Subcutaneous adipose tissue (tissue), 4 donors: ENCODE results near the gene STARD4. TPM values are rescaled to one million over a fixed set of nuclear protein-coding genes. Genes with fewer than 3 reads are reported as not detected.

Experiments
- total RNA-seq, 4 donors: library from RNA; depleted of rRNA; stranded (reverse); fragments of >200 nt; gene quantifications; one replicate each; pipeline ENCODE4 v1.1.0, GENCODE V29; 2016
- TF ChIP-seq, protein P1 (sequence below): fragments of 450-650 bp; IDR thresholded peaks from one replicate; pipeline ENCODE4 v1.5.1; 2016; ENCODE audit warnings: low read depth, mild to moderate bottlenecking, control low read depth, antibody characterized with exemption, moderate library complexity

Gene STARD4
- total RNA-seq, 4 donors from 2014 or later = 5.8 to 24.5 (median 11.7) TPM

DNA sequence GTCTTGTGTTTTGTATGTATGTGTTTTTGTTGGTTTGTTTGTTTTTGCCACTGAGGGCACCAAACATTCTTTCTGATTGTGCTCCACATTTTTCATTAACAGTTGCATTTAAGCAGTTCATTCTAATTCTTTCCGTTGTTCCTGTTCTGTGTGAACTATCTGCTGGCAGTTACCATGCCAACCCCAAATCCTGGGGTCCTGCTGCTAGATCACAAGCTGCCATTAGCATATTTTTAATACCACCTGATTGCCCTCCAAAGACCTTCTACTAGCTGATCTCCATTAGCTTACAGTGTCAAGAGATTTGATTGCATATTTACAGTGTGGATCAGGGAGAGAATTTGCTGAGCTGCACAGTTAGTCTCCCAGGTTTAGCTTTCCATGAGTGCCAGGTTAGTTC is 40.6 kb upstream of the STARD4 start:
- TF ChIP-seq, protein P1, sequence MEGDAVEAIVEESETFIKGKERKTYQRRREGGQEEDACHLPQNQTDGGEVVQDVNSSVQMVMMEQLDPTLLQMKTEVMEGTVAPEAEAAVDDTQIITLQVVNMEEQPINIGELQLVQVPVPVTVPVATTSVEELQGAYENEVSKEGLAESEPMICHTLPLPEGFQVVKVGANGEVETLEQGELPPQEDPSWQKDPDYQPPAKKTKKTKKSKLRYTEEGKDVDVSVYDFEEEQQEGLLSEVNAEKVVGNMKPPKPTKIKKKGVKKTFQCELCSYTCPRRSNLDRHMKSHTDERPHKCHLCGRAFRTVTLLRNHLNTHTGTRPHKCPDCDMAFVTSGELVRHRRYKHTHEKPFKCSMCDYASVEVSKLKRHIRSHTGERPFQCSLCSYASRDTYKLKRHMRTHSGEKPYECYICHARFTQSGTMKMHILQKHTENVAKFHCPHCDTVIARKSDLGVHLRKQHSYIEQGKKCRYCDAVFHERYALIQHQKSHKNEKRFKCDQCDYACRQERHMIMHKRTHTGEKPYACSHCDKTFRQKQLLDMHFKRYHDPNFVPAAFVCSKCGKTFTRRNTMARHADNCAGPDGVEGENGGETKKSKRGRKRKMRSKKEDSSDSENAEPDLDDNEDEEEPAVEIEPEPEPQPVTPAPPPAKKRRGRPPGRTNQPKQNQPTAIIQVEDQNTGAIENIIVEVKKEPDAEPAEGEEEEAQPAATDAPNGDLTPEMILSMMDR = no peak

DNA sequence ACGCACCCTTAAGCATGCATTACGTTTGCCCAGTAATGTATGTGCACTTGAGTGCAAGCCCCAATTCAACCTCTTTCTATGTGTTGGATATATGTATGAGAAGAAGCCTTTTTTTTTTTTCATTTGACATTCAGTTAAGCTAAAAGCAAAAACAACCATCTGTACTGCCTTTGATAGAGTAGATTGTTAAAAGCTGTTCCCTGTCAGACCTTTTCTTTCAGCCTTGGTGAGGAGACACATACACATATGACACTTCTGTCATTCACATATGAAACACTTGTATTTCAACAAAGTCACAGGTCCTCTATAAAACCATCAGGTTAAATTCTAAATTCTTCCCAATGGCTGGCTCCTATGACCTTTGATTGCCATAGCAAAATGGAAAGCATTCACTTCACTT is 40.2 kb upstream of the STARD4 start:
- TF ChIP-seq, protein P1 = no peak

DNA sequence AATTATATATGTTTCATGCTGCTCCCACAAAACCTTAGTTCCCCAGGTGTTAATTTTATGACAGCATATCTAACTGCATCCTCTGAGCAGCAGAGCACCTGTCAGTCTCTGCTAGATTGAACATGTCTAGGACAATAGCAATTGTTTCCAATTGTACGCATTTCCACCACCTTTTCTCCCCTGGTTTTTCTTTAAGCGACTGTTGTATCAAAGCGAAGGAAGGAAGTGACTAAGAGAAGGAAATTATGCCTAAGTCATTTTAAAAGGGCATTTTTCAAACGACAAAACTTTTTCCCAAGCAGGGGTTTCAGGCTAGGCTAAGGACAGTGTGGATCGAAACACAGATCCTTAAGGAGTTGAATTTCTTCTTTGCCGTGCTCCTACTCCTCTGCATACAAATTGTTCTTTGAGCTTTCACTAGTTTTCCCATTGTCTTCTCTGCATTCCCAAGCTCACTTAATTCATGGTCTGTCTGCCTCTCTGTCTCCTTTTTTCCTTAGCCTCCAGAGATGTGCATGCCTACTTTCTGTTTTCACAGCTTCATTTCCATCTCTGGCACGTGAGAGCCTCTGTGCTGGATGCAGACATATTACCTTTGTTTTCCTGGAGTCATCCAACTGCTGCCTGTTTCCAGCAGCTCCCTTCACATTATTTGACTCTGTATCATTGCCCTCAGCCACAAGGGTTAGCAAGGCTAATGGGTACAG is 39.4 kb upstream of the STARD4 start:
- TF ChIP-seq, protein P1 = no peak

DNA sequence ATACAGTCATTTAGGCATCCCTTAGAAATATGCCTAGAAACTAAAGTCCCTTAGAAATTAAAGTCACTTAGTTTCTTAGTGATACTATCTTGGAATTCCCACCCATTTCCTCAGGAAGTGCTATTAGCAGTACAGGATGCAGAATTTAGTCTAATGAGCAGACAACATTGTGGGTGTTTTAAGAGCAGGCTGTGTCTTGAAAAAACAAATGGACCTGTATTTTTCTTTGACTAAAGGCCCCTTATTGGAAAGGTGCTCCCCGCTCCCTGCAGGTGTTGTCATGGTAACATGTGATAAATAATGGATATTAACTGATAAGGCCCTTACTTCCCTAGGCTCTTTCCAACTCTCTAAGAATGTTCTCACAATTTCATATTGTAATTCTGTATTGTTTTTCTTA is 38.8 kb upstream of the STARD4 start:
- TF ChIP-seq, protein P1 = no peak

DNA sequence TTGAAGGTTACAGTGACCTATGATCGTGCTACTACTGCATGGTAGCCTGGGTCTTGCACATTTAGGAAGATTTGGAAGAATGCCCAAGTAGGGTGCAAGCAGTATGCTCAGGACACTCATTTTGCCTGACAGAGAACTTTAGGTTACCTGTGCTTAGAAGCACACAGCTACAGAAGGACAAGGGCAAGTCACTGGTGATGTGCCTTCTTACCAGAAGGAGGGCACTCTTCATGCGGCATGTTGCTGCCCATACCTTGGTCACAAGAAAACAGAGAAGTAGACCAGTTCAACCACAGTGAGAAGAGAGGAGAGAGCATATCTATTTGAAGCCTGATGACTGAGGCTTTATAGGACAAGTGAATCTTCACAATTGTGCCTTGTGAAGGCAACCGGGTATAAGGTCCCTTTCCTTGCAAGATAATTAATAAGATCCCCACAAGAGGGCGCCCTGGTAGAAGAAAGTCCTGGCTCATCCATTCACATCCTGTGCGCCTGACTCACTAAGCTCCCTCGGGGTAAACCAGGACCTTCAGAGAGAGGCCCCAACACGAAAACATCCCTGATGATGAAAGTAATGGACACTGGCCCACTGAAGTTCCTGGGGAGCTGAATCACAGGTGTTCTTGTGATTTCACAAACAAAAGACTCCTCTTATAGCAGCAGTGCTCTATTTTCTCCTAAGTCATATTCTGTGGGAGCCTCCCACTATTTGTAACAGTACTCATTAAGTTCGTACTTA is 38.1 kb upstream of the STARD4 start:
- TF ChIP-seq, protein P1 = no peak

DNA sequence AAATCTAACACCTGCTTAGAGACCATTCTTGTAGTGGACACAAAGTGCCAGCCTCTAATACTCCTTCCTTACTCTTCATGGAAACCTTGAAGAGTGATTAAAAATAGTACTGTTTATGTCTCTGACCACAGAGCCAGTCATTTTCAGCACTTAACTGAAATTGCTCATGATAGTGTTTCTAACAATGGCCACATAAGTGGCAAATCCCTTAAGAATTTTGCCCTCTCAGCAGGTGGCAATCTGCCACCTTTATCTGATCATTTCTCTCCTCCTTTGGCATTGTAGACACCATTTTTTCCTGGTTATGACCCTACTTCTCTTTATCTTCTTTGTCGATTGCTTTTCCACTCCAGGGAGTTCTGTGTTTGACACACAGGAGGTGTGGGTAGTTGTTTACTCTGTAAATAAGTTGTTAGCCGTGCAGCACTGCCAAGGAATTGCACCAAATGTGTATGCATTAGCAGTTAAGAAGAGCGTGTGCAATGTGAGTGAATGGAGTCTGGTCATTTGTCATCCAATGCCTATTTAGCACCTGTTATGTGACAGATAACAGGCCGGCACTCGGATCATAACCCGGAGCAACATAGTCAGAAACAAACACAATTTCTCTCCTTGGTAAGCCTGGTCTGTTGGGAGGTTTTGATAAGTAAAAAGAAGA is 36.8 kb upstream of the STARD4 start:
- TF ChIP-seq, protein P1 = no peak

DNA sequence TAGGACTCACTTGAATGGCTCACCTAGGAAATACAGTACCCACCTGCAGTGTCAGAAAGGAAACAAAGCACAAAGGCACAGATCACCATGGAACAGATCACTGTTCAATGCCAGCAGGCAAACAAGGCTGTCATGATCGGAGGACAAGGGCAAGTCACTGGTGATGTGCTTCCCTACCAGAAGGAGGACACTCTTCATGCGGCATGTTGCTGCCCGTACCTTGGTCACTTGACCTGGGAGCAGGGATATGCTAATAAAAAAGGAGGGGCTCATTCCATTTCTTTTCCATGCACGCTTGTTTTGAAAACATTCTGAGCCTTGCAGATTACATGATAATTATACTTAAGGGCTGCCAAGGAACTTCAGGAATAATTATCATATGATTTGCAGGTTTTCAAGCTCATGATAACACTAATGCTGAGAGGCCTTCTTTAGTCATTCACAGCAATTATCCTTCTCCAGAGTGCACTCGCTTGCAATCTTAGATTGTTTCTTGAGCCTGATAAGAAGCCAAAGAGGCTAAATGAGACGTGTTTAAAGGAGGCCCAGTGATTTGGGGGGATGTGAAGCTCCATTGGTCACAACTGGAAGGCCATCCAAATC is 36.1 kb upstream of the STARD4 start:
- TF ChIP-seq, protein P1 = no peak
